Mucosa of descending colon (tissue), 3 donors: Measurements from ENCODE around the gene DAND5. TPM values are rescaled to one million over a fixed set of nuclear protein-coding genes. Genes with fewer than 3 reads are reported as not detected.

ENCODE experiments used
- ATAC-seq: fragments of 200-7000 bp; cut with Tn5 transposase; one replicate; pipeline ENCODE4 v1.9.1; 2020; ENCODE audit warnings: mild to moderate bottlenecking, moderate library complexity
- DNase-seq, 3 donors: peaks; one replicate each; pipeline ENCODE4 v3.0.0-alpha.2; 2020
- H3K36me3 ChIP-seq: fragments of 200-600 bp; one replicate; pipeline ENCODE4 v1.8.0; 2021; ENCODE audit warnings: low read depth, mild to moderate bottlenecking
- H3K4me1 ChIP-seq: fragments of 200-600 bp; one replicate; pipeline ENCODE4 v1.8.0; 2021; ENCODE audit warnings: low read depth, mild to moderate bottlenecking
- H3K4me3 ChIP-seq: fragments of 200-600 bp; one replicate; pipeline ENCODE4 v1.8.0; 2021; ENCODE audit warnings: mild to moderate bottlenecking
- H3K9me3 ChIP-seq: fragments of 200-600 bp; one replicate; pipeline ENCODE4 v1.8.0; 2021; ENCODE audit warnings: mild to moderate bottlenecking
- intact Hi-C, 2 donors: fragments of 100-400 bp; cut with DNase I in 1 of 2; cut with micrococcal nuclease in 1 of 2; formaldehyde crosslinking; loops; one replicate each; pipeline versions ENCODE4 v1.11.0 to v1.11.1; 2022; cut with DNase I, micrococcal nuclease
- total RNA-seq, 3 donors: library from RNA; stranded (reverse); fragmentation: NEBNext Ultra II Directional in 2 of 3; extraction: Animal tissue kit (Norgen Biotek cat#: 25700) in 2 of 3; gene quantifications; one replicate each; pipeline versions ENCODE4 v1.2.1 to v1.2.4, GENCODE V29; 2021 to 2023
- TF ChIP-seq, protein P1 (sequence below): fragments of 200-600 bp; IDR thresholded peaks from one replicate; pipeline ENCODE4 v1.8.0; 2022; ENCODE audit warnings: antibody characterized with exemption, mild to moderate bottlenecking
- donor health status: DM: no; HTN: no; CAD: no; lungs with moderate emphysema.
- donor health status: DM: no; HTN: no; CAD: no.
- donor health status: DM: no; HTN: yes; CAD: no.

The DAND5 gene
- total RNA-seq, 3 donors from 2014 or later, result 0.34 to 1.1 TPM; not detected in 1

DNA sequence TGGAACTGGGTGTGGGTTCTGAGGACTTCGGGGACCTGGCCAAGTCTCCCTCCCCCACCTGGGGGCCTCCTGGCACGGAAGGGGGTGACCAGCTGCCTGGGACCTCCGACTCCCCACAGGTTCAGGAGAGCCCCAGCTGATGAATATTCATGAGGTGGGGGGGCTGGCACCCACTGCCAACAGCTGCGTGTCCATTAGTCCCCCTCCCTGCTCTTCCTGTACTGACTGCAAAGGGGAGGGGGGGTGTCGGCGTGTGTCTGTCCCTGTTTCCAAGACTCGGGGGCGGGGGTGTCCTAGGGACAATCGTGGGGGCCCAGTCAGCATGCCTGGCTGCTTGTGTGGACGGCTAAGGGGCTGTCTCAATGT lies 15.3 kb downstream of the DAND5 start:
- TF ChIP-seq, protein P1, sequence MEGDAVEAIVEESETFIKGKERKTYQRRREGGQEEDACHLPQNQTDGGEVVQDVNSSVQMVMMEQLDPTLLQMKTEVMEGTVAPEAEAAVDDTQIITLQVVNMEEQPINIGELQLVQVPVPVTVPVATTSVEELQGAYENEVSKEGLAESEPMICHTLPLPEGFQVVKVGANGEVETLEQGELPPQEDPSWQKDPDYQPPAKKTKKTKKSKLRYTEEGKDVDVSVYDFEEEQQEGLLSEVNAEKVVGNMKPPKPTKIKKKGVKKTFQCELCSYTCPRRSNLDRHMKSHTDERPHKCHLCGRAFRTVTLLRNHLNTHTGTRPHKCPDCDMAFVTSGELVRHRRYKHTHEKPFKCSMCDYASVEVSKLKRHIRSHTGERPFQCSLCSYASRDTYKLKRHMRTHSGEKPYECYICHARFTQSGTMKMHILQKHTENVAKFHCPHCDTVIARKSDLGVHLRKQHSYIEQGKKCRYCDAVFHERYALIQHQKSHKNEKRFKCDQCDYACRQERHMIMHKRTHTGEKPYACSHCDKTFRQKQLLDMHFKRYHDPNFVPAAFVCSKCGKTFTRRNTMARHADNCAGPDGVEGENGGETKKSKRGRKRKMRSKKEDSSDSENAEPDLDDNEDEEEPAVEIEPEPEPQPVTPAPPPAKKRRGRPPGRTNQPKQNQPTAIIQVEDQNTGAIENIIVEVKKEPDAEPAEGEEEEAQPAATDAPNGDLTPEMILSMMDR, result no peak
- intact Hi-C loops, result loop anchor here (5.0 to 10.0 kb wide), 3 partner anchors 48 to 110 kb away; no protein-coding TSS in a partner anchor
- ATAC-seq, result no peak
- Histone ChIP-seq H3K4me1 (peaks cover 16% of the 10 kb centered on the region), H3K36me3 (no peaks in the 10 kb centered on the region), H3K9me3 (no peaks in the 10 kb centered on the region), H3K4me3 (no peak overlapping the region)
- DNase-seq, result no peak

DNA sequence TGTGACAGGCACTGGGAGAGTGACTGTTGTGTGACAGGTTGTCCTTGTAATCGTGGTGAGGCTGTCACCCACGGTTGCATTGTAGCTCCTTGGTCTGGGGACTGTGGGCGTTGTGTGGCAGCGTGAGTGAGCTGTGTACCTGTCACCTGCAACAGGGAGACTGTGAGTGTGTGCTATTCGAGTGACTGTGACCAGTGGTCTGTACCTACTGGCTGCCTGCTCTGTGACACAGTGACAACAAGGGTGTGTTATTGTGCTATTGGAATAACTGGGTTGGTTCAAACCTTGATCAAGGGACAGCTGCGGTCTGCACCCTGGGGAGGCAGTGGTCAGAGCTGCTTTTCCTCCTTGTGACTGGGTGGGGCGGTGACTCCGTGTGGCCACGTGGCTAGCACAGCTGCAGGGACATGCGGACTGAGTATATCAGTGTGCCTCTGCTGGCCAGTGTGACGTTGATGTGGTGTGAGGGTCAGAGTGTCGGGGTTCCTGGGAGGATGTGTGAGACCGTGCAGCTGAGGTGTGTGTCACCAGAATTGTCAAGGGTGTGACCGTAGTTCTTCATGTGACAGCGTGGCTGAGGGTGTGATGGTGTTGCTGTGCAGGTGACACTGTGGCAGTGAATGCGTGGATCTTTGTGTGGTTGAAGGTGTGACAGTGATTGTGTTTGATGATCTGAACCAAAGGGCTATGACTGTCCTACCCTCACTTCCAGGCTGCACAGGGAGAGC lies 15.8 kb downstream of the DAND5 start:
- DNase-seq (peak; percentile 86 to 89 (median 86)), ATAC-seq (peak; percentile 90)
- Histone ChIP-seq H3K9me3 (no peaks in the 10 kb centered on the region), H3K4me3 (no peak overlapping the region), H3K36me3 (no peaks in the 10 kb centered on the region), H3K4me1 (peaks cover 16% of the 10 kb centered on the region)
- intact Hi-C loops, result loop anchor here in 1 of 2 donors (5.0 to 10.0 kb wide), 2 partner anchors 47 to 110 kb away; no protein-coding TSS in a partner anchor
- TF ChIP-seq, protein P1, result no peak

DNA sequence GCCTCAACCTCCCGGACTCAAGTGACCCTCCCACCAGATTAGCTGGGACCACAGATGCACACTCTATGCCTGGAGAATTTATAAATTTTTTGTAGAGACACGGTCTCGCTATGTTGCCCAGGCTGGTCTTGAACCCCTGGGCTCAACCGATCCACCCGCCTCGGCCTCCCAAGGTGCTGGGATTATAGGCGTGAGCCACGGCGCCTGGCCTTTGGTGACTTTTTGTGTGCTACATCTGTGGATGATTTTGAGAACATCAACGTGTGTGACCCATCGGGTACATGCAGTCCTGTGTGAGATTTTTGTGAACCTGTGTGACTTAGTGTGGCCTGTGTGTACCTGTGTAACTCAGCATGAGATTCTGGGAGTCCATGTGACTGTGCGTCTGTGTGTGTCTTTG lies 17.4 kb downstream of the DAND5 start:
- ATAC-seq (no peak), DNase-seq (no peak)
- no peaks in the 10 kb centered on the region for H3K9me3 ChIP-seq
- H3K36me3 ChIP-seq, result no peaks in the 10 kb centered on the region
- H3K4me3 ChIP-seq, result no peak overlapping the region
- intact Hi-C loops, result loop anchor here in 1 of 2 donors (5.0 to 10.0 kb wide), 2 partner anchors 46 to 108 kb away; no protein-coding TSS in a partner anchor
- H3K4me1 ChIP-seq, result peaks cover 16% of the 10 kb centered on the region
- TF ChIP-seq, protein P1, result no peak

DNA sequence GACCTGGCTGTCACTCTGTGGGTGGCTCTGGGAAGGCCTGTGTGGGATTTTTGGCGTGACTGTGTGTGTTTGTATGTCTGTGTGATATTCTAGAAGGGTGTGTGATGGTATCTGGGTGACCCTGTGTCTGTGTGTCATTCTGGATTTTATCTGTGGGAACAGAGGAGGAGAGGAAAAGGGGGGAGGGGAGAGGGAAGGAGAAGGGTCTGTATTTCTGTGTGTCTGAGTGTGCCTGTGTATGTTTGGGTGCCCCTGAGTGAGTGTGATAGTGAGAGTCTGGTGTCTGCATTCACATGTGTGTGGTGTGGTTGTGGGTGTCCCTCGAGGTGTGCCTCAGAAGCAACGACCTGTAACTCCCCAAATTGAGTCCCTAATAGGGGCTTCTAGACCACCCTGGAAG lies 17.8 kb downstream of the DAND5 start:
- Histone ChIP-seq H3K9me3 (no peaks in the 10 kb centered on the region), H3K4me3 (no peak overlapping the region), H3K36me3 (no peaks in the 10 kb centered on the region), H3K4me1 (peaks cover 16% of the 10 kb centered on the region)
- TF ChIP-seq, protein P1, result no peak
- intact Hi-C loops, result loop anchor here in 1 of 2 donors (5.0 to 10.0 kb wide), 2 partner anchors 45 to 108 kb away; no protein-coding TSS in a partner anchor
- ATAC-seq (no peak), DNase-seq (no peak)

DNA sequence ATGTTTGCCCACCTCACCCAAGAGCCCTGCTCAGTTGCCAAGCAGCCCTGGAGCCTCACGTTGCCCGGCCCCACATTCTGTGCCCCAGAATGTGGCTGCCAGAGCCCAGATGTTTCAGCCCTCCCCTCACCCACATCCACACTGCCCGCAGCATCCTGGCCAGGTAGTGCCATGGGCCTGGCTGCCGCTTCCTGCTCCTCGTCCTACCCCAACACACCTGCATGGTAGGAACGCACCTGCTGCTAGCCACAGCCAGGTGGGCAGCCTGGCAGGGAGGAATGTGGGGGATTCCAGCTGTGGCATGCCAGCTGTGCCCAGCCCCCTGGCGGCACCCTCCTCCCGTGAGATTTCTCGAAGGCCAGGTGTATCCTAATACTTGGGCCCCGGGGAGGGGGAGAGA lies 18.4 kb downstream of the DAND5 start:
- DNase-seq, result no peak
- Histone ChIP-seq H3K4me1 (peaks cover 16% of the 10 kb centered on the region), H3K4me3 (no peak overlapping the region), H3K9me3 (no peaks in the 10 kb centered on the region), H3K36me3 (no peaks in the 10 kb centered on the region)
- intact Hi-C loops, result loop anchor here in 1 of 2 donors (5.0 to 10.0 kb wide), 2 partner anchors 45 to 107 kb away; no protein-coding TSS in a partner anchor
- no peak for ATAC-seq
- TF ChIP-seq, protein P1, result no peak
